Transverse colon (tissue), 4 donors: ENCODE results near the gene HDGF. TPM values are rescaled to one million over a fixed set of nuclear protein-coding genes. Genes with fewer than 3 reads are reported as not detected.
"Not testable (repeated sequence)": the region's sequence is repeated elsewhere in the genome, so short reads cannot be mapped to it uniquely, and the experiment has no call there.

Experiments used
- DNase-seq: peaks from one replicate; pipeline ENCODE4 v3.0.0-alpha.2; 2019
- H3K27ac ChIP-seq, 4 donors: fragments of 200-600 bp; sonication (generic); 2 replicates each; pipeline ENCODE4 v1.5.1; 2016 to 2018; ENCODE audit warnings: inconsistent platforms in 4 of 4
- H3K27me3 ChIP-seq: fragments of 200-600 bp; sonication (generic); 2 replicates; pipeline ENCODE4 v1.5.1; 2017; ENCODE audit warnings: inconsistent platforms
- H3K36me3 ChIP-seq, 4 donors: fragments of 200-600 bp; sonication (generic); 2 replicates each; pipeline ENCODE4 v1.5.1; 2017 to 2019; ENCODE audit warnings: inconsistent platforms in 4 of 4
- H3K4me1 ChIP-seq, 4 donors: fragments of 200-600 bp; sonication (generic); 2 replicates each; pipeline ENCODE4 v1.5.1; 2017 to 2020; ENCODE audit warnings: inconsistent platforms in 4 of 4
- H3K4me3 ChIP-seq, 4 donors: fragments of 200-600 bp; sonication (generic); 1 replicate in 1 of 4; 2 replicates in 3 of 4; pipeline versions ENCODE4 v1.5.1 to v1.6.1; 2017 to 2019; ENCODE audit warnings: inconsistent platforms in 4 of 4
- H3K9me3 ChIP-seq, 2 donors: fragments of 200-600 bp; sonication (generic); 2 replicates each; pipeline ENCODE4 v1.5.1; 2017 to 2019; ENCODE audit warnings: inconsistent platforms in 2 of 2
- CTCF ChIP-seq, 5 experiments: fragments of 200-600 bp in 3 of 5; fragments of 450-650 bp in 2 of 5; sonication (generic) in 3 of 5; IDR thresholded peaks; 1 replicate in 2 of 5; 2 replicates in 3 of 5; pipeline ENCODE4 v1.5.1; 2016 to 2017; ENCODE audit warnings: antibody characterized with exemption in 5 of 5, inconsistent platforms in 3 of 5, mild to moderate bottlenecking in 2 of 5, moderate library complexity in 1 of 5
- EP300 ChIP-seq: sonication (generic); formaldehyde crosslinking; IDR thresholded peaks from one replicate; pipeline ENCODE4 v1.6.1; 2017; ENCODE audit warnings: antibody characterized with exemption, low read depth
- POLR2A ChIP-seq: fragments of 450-650 bp; IDR thresholded peaks from one replicate; pipeline ENCODE4 v1.6.1; 2016; ENCODE audit warnings: antibody characterized with exemption, mild to moderate bottlenecking, moderate library complexity
- POLR2AphosphoS5 ChIP-seq, 3 donors: sonication (generic); formaldehyde crosslinking; IDR thresholded peaks; one replicate each; pipeline ENCODE4 v1.6.1; 2016; ENCODE audit warnings: antibody characterized with exemption in 3 of 3
- WGBS, 2 donors: methylation state at CpG; one replicate each; pipeline ENCODE4 v1.1.5; 2018; ENCODE audit warnings: low coverage in 1 of 2; 5-methylcytosine and 5-hydroxymethylcytosine counted together
- in situ Hi-C, 4 donors: fragments of 200-750 bp; cut with MboI; loops; one replicate each; pipeline versions ENCODE4 v1.15.0 to v1.15.1; 2017; ENCODE audit warnings: low sequenced_read_pairs in 3 of 4, low pct_ligation_motif_present in 1 of 4, low pct_unique_long_range_greater_than_20kb in 1 of 4
- intact Hi-C: fragments of 100-400 bp; cut with DNase I; formaldehyde crosslinking; loops from one replicate; pipeline ENCODE4 v1.15.1; 2023; ENCODE audit warnings: low total_unique reads
- total RNA-seq, 4 donors: library from RNA; depleted of rRNA; stranded (reverse); fragments of >200 nt; gene quantifications; one replicate each; pipeline ENCODE4 v1.1.0, GENCODE V29; 2016

HDGF gene
- total RNA-seq, 4 donors from 2014 or later, result 150 to 204 (median 179) TPM

GRCh38 chr1:156766298-156767100, 15.0 kb upstream of the HDGF start:
- no peaks in the 10 kb centered on the region for H3K27me3 ChIP-seq
- no peak for TF ChIP-seq EP300
- peak; percentile 45 for TF ChIP-seq POLR2A
- peak overlapping the region; percentile 89 to 98 (median 96) for H3K27ac ChIP-seq
- in situ Hi-C loops (no loop called here), intact Hi-C loops (no loop called here)
- no peak for DNase-seq
- H3K4me3 ChIP-seq, result peak overlapping the region; percentile 42 to 96 (median 68)
- H3K36me3 ChIP-seq, result peaks cover 0 to 2% (median 0%) of the 10 kb centered on the region in 4 donors
- peaks cover 12 to 42% (median 36%) of the 10 kb centered on the region in 4 donors for H3K4me1 ChIP-seq
- no peaks in the 10 kb centered on the region for H3K9me3 ChIP-seq
- 0 to 8% methylated on average over 4 to 14 of the region's 14 CpGs for WGBS, 2 donors

GRCh38 chr1:156765666-156766065, 14.2 kb upstream of the HDGF start:
- H3K4me1 ChIP-seq, result peaks cover 10 to 35% (median 32%) of the 10 kb centered on the region in 4 donors
- H3K36me3 ChIP-seq, result no peaks in the 10 kb centered on the region
- TF ChIP-seq POLR2A (no peak), EP300 (no peak), CTCF (IDR thresholded peaks at IDR 0.05) (no peak), POLR2AphosphoS5 (IDR thresholded peaks at IDR 0.05) (no peak)
- no peak for DNase-seq
- 88 to 98% methylated on average over 5 of the region's 5 CpGs for WGBS, 2 donors
- peak overlapping the region in 3 of 4 donors; percentile 89 to 98 (median 96) for H3K27ac ChIP-seq
- intact Hi-C loops (no loop called here), in situ Hi-C loops (no loop called here)
- no peaks in the 10 kb centered on the region for H3K27me3 ChIP-seq
- H3K9me3 ChIP-seq, result no peaks in the 10 kb centered on the region
- H3K4me3 ChIP-seq, result peak overlapping the region in 1 of 4 donors; percentile 96

GRCh38 chr1:156765136-156765535, 13.7 kb upstream of the HDGF start:
- intact Hi-C loops, in situ Hi-C loops: not testable (repeated sequence)
- WGBS, 2 donors, result 90 to 95% methylated on average over 7 to 15 of the region's 15 CpGs

GRCh38 chr1:156760796-156761104, 9.3 kb upstream of the HDGF start:
- in situ Hi-C loops, result no loop called here
- Histone ChIP-seq H3K27me3 (no peaks in the 10 kb centered on the region), H3K27ac (no peak overlapping the region), H3K36me3 (no peaks in the 10 kb centered on the region), H3K4me3 (no peak overlapping the region), H3K9me3 (no peaks in the 10 kb centered on the region), H3K4me1 (peaks cover 0 to 2% (median 1%) of the 10 kb centered on the region in 4 donors)
- TF ChIP-seq EP300 (no peak), POLR2A (no peak), POLR2AphosphoS5 (IDR thresholded peaks at IDR 0.05) (no peak), CTCF (IDR thresholded peaks at IDR 0.05) (no peak)
- 85% methylated on average over 4 of the region's 4 CpGs for WGBS, 2 donors
- intact Hi-C loops, result no loop called here
- no peak for DNase-seq

More at GRCh38 chr1:156765136-156765535, 13.7 kb upstream of the HDGF start:
- H3K27ac ChIP-seq, H3K36me3 ChIP-seq, H3K9me3 ChIP-seq, H3K4me3 ChIP-seq, H3K27me3 ChIP-seq, DNase-seq: not testable (repeated sequence)
- peaks cover 7 to 30% (median 26%) of the 10 kb centered on the region in 4 donors for H3K4me1 ChIP-seq

- Histone ChIP-seq H3K4me1 (no peaks in the 10 kb centered on the region), H3K27ac (no peak overlapping the region), H3K27me3 (no peaks in the 10 kb centered on the region), H3K9me3 (no peaks in the 10 kb centered on the region), H3K36me3 (no peaks in the 10 kb centered on the region), H3K4me3 (no peak overlapping the region)
- DNase-seq, result no peak
- intact Hi-C loops, result no loop called here
- in situ Hi-C loops, result no loop called here
- 43 to 66% methylated on average over 1 to 6 of the region's 6 CpGs for WGBS, 2 donors
- TF ChIP-seq CTCF (IDR thresholded peaks at IDR 0.05) (no peak), POLR2AphosphoS5 (IDR thresholded peaks at IDR 0.05) (no peak), POLR2A (no peak), EP300 (no peak)
Measured at GRCh38 chr1:156760092-156760795, 8.8 kb upstream of the HDGF start.

GRCh38 chr1:156757572-156758253, 6.2 kb upstream of the HDGF start:
- 94 to 96% methylated on average over 4 to 10 of the region's 10 CpGs for WGBS, 2 donors
- intact Hi-C loops, H3K27ac ChIP-seq, H3K4me3 ChIP-seq, H3K27me3 ChIP-seq, H3K9me3 ChIP-seq, in situ Hi-C loops, DNase-seq, H3K36me3 ChIP-seq: not testable (repeated sequence)
- H3K4me1 ChIP-seq, result peaks cover 4 to 10% (median 6%) of the 10 kb centered on the region in 4 donors
